GM19452 (cell line): Measurements from ENCODE around the gene FMNL3.
"Not testable (repeated sequence)": the region's sequence is repeated elsewhere in the genome, so short reads cannot be mapped to it uniquely, and the experiment has no call there.

Source experiments
- ATAC-seq: cut with Tn5 transposase; IDR thresholded peaks from one replicate; pipeline ENCODE4 v1.9.1; 2021; ENCODE audit not compliant: unreplicated experiment

Gene FMNL3, protein sequence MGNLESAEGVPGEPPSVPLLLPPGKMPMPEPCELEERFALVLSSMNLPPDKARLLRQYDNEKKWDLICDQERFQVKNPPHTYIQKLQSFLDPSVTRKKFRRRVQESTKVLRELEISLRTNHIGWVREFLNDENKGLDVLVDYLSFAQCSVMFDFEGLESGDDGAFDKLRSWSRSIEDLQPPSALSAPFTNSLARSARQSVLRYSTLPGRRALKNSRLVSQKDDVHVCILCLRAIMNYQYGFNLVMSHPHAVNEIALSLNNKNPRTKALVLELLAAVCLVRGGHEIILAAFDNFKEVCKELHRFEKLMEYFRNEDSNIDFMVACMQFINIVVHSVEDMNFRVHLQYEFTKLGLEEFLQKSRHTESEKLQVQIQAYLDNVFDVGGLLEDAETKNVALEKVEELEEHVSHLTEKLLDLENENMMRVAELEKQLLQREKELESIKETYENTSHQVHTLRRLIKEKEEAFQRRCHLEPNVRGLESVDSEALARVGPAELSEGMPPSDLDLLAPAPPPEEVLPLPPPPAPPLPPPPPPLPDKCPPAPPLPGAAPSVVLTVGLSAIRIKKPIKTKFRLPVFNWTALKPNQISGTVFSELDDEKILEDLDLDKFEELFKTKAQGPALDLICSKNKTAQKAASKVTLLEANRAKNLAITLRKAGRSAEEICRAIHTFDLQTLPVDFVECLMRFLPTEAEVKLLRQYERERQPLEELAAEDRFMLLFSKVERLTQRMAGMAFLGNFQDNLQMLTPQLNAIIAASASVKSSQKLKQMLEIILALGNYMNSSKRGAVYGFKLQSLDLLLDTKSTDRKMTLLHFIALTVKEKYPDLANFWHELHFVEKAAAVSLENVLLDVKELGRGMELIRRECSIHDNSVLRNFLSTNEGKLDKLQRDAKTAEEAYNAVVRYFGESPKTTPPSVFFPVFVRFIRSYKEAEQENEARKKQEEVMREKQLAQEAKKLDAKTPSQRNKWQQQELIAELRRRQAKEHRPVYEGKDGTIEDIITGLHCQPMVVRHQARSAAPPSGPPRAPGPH

DNA sequence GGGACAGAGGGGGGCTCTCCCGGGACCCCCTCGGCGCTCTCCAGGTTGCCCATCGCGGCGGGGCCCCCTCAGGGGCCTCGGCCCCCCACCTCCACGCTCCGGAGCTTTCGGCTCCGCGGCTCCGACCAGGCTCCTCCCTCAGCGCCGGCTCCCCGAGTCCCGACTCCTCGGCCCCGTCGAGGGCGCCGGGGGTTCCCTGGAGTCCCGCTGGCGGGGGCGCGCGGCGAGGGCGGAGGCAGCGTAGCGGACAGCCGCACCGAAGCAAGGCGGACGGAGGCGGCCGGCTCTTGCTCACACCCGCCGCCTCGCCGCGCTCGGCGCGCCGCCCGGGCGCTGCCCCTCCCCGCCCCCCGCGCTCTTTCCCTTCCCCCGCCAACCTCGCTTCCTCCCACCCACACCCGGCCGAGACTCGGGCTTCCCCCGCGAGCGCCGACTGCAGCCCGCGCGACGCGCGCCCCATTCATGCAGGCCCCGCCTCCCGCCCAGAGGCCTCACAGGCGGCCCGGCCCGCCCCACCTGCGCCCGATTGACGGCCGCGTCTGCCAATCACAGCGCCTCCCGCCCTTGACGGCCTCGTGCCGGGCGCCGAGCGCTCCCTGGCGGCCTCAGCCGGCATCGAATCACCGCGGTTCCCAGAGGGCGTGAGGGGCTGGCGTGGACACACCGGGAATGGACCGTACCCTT lies at the start of gene FMNL3:
FMNL3 (minus strand) TSS at position 278 of the 684 bp plus-strand sequence; CDS start at position 53, 225 bp downstream.
- peak; percentile 87 for ATAC-seq

DNA sequence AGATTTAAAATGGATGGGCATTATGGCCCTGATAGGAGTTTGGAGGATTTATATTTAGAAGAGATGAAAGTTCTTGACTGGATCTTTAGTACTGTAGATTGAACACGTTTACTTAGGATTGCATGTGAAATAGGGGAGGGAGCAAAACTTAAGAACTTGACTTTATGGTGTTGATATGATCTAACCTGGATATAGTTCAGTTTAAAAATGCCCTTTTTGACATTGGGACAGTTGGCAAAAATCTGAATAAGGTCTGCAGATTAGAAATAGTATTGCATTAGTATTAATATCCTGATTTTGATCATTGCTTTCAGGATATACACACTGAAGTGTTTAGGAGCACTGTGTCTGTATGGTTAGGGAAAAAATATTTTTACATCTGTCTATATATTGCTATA lies 43.8 kb upstream of the FMNL3 start:
- ATAC-seq, result no peak

DNA sequence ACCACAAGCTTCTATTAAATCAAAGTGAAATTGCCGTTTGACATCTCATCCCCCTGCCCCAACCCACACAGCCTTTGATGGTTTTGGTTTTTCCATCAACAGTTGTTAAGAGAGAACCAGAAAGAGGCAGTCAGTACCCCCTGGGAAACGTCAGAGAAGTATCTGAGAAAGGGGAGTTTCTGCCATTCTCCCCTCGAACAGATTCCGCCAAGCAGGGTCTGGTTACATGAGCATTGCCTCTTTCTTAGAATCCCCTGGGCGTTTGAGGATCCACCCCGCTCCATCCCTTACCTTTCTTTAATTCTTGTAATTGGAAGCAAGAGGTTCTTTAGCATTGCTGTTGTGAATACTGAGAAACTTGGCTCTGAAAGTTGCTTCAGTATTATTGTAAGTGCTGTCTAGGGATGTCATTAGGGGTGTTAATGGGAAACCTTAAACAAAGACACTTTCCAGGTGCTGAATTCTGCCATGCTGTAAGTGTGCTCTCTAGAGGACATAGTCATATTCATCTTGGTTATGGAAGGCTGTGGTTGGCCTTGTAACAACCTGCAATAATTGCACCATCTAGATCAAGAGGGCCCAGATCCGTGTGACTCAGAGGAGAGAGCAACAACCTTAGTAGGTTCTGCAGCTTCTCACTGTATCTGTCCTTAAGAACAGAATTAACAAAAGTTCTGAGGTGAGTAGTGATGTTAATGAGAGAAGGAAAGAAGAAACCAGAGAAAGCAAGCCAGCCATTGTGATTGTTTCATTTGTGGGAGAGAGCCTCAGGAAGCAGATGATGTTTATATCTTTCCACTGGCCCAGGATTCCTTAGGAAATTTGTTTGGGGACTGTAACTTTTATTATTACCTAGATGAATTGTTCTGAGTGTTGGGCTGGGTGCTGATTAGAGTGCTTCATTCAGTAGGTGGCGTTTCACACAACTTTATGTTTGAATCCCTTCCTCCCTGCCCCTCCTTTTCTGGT lies 43.1 kb upstream of the FMNL3 start:
- peak; percentile 54 for ATAC-seq

DNA sequence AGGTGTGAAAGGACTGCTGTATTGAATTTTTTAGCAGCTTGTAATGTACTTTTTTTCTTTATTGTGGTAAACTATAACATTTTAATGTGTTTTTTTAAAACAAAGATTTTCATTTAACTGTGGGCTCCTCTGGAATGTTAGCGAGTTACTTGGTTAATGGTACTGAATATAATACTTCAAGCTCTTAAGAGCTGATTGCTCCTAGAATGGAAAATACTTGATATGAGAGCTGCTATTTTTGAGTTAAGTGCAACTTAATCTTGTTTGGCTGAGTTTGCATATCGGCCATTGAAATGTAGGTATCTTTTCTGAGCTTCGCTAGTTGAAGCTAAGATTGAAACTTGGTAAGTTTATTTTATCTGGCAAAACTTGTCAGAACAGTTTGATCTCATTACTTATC lies 41.6 kb upstream of the FMNL3 start:
- ATAC-seq, result no peak

DNA sequence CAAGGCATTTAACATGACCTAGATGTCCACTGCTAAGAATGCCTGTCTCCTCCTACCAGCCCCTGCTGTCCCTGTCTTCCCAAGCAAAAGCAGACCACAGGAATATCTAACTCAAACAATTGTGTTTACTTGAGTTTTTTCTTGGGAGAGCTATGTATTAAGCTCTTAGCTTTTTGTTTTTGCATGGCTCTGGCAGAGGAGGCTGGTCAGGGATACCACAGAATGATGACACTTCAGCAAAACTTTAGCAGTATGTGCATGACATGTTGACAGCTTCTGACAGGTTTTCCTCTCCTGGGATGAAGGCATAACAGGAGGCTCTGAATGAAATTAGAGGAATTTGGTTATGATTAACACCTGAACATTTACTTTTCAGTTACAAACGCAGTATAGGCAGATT lies 41.1 kb upstream of the FMNL3 start:
- ATAC-seq, result no peak

DNA sequence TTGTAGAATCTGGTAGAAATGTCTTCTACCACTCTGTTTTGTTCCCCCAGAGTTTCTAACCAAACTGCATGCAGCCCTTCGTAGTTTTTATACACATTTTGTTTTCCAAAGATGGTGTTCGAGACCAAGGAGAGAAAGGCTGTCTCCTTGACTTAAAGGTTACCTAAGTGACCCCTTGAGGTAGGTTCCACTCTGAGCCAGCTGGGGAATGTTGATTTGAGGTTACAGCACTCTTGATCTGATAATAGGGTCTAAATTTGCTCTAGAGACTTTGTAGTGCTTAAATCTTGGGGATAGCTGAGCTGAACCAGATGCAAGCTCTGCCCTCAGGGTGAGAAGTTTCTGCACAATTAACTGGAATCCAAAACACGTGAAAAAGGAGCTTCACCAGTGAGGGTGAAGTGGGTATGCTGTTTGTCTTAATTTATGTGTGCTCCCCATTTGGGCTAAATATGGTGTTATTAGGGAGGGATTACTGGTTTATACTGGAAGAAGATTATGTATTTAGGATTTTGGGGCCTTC lies 37.2 kb upstream of the FMNL3 start:
- ATAC-seq, result no peak

DNA sequence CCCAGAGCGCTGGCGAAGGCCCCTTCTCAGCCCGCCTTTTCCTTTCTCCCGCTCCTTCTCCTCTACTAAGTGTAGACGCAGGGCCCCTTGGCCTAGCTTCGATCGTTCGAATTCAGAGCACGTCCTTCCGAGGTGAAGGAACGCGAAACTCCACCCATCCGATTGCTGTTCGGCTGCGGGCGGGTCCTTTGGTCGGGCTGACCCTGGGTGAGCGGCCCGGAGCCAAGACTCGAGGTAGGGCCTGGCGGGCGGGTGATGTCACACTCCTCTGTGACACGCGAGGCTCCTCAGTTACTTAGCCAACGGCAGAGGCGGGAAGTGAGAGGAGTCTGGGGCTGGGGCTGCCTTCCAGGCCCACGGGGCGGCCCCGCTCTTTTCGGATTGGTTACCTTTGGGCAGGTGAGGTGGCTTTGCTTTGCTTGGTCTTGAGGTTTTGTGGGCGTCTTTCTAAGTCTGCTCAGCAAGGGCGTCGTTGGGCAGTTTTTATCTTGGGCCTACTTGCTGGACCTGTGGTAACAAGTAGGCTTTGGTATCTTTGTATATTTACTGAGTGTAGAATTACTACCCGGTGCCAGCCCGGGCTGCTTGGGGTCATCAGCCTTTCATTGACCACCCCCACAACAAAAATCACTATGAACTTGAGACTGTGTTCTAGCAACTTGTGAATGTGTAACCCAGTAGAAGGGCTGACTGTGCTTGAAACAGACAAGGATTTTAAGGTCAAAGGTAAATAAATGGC lies 34.8 kb upstream of the FMNL3 start:
- peak; percentile 52 for ATAC-seq

DNA sequence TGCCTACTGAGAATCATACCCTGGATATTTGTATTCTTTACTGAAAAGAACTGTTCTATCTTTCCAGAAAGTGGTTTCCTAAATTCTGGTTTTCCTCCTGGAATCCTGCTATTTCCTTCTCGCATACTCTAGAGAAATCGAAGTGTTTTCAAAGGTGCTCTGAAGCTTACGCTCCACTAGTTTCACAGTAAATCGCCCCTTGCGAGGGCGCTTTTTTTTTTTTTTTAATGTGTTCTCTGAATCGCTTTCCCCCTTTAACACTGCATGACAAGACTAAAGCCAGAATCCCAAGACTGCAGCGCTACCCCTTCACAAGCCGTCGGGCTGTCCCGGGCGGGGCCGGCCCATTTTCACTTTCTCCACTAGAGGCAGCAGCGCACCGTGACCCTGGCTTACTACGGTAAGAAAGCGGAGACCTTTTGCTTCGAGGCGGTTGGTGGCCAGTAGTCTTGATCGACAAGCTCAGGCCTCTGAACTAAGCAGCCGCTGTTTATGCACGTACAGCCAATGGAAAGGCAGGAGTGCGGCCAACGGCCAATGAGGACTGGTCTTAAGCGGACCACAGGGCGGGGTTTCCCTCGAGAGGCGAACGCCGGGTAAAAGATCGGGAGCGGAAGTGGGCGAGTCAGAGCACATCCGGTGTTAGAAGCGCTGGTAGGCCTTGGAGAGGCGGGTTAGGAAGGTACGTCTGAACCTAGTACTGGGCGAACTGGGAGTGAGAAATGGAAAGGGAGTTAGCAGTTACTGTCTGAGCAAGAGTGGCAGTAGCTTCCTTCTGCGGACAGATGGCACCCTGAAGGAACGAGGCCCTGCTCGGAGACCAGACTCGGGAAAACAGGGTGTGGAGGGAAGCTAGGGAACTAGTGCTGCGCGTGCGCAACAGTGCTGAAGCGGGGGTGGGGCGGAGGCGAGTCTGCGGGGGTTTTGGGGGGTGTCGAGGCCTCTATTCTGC lies 34.0 kb upstream of the FMNL3 start, which contains the start of gene TMBIM6:
TMBIM6 (plus strand) TSS at position 628 of the 952 bp plus-strand sequence. CDS start 10,937 bp downstream, outside the sequence.
- peak; percentile 95 for ATAC-seq

DNA sequence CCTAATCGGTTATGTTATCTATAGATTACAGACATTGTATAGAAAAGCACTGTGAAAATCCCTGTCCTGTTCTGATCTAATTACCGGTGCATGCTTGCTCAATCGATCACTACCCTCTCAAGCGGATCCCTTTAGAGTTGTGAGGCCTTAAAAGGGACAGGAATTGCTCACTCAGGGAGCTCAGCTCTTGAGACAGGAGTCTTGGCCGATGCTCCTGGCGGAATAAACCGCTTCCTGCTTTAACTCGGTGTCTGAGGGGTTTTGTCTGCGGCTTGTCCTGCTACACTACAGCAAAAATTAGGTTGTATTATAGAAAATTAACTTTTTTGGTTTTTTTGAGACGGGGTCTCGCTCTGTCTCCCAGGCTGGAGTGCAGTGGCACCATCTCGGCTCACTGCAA lies 33.1 kb upstream of the FMNL3 start:
- ATAC-seq, result not testable (repeated sequence)

DNA sequence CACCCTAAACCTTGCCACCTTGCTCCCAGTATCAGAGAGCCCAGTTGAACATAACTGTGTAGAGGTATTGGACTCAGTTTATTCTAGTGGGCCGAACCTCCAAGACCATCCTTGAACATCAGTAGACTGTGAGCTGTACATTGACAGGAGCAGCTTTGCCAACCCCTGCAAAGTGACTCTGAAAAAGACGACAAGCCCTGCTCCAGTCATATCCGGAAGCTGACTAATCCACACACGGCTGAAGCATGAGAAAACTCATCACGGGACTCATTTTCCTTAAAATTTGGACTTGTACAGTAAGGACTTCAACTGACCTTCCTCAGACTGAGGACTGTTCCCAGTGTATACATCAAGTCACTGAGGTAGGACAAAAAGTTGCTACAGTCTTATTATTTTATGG lies 31.5 kb upstream of the FMNL3 start:
- not testable (repeated sequence) for ATAC-seq

DNA sequence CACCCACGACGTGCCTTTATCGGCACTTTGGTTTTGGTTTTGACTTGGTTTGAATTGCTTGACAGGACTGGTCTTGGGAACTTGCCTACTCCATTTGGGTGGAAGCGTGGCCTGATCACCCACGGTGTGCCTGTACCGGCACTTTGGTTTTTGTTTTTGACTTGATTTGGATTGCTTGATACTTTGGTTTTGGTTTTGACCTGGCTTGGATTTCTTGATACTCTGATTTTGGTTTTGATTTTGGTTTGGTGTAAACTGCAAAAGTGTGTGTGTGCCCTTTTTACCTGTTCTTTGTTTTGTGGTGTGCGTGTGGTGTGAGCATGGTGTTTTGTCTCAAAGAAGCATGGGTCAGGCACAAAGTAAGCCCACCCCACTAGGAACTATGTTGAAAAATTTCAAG lies 27.7 kb upstream of the FMNL3 start:
- not testable (repeated sequence) for ATAC-seq

DNA sequence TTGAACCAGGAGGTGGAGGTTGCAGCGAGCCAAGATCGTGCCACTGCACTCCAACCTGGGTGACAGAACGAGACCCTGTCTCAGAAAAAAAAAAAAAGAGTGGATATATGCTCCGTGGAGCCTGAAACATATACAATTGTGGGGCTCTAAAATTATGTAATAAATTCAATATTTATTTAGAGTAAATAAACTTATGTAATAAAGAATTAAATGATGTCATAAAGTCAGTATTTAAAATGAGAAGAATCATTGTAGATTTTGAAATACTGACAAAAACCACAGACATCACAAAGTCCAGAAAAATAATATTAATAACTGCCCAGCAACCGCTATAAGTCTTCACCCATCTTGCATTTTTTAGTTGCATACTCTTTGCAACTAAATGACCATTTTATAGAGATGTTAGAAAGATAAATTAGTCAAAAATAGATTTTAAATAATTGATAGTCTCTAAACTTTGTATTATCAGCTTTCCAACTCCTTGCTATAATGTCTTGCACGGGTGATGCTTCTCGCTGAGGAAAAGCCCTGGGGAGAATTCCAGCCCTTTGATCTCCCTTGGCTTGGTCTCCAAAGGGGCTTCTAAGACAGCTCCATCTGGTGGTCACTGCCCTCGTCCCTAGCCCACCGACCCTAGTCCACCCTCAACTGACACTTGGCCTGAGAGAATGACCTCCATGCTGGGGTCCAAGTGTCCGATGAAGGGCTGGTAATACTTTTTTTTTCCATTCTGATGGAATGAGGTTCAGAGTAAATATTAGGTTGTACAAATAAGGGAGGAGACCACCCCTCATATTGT lies 26.2 kb upstream of the FMNL3 start:
- ATAC-seq, result no peak

DNA sequence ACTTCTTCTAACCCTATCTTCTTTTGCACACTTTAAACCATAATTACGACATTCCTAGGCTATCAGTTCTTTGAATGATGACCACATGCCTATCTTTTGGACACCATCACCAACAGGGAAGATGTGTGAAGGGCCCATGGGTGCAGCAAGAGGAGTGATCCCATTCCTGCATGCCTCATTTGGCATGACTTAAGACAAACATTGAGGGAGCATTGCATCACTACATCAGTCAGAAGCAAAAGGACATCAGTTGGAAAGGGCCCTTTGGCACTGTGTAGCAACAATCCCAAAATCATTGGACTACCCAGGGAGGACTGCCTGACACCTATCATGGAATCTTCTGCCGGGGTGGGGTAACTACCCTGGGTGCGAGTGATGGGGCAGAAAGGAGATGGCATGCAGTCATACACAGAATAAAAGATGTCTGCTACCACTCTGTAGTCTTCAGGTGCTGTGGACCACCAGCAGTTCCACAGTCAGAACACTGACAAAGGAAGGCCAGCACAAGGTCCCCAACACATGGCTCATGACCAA lies 23.4 kb upstream of the FMNL3 start:
- ATAC-seq, result no peak

DNA sequence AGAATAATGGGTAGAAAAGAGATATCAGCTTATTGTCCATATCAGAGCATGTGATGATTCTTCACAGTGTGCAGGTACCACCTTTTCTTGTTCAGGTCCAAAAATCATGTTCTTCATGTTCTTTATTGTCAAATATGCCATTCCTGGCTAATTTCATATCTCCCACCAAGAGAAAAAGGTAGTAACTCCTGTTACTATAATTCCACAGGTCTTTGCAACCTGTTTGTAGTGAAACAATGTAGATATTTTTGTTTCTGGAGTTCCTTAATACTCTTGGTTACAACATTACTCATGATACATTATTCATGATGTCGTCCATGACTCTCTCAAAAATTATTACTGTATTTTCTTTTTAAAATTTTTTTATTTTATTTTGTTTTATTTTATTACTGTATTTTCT lies 22.8 kb upstream of the FMNL3 start:
- ATAC-seq, result no peak

DNA sequence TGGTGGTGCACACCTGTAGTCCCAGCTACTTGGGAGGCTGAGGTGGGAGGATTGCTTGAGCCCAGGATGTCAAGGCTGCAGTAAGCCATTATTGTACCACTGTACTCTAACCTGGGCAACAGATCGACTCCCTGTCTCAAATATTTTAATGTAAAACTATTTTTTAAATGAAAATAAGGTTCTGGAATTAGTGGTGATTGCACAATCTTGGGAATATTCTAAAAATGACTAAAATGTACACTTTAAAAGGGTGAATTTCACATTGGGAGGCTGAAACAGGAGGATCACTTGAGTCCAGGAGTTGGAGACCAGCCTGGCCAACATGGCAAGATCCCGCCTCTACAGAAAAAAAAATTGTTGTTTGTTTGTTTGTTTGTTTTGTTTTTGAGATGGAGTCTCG lies 21.2 kb upstream of the FMNL3 start:
- no peak for ATAC-seq

DNA sequence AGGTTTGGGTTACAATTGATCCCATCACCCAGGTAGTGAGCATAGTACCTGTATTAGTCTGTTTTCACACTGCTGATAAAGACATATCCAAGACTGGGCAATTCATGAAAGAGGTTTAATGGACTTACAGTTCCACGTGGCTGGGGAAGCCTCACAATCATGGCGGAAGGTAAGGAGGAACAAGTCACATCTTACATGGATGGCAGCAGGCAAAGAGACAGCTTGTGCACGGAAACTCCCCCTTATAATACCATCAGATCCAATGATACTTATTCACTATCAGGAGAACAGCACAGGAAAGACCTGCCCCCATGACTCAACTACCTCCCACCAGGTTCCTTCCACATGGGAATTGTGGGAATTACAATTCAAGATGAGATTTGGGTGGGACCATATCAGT lies 14.2 kb upstream of the FMNL3 start:
- not testable (repeated sequence) for ATAC-seq

DNA sequence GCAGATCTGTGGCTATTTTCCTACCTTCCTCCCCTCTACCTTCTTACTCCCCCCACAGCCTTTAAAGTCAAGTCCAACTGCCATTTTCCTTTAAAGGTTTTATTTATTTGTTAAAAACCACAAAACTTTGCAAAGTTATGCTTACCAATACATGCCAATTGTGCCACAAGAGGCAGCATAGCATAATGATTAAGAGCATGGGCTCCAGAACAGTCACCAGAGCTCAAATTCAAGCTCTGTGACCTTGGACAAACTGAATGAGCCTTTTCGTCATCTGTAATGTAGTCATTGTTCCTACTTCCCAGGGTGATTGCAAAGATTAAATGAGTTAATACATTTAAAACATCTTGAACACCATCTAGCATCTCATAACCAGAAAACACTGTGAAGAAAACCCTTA lies 13.0 kb upstream of the FMNL3 start:
- no peak for ATAC-seq
